ENCODE measurements around the gene TRIM41. TPM values are rescaled to one million over a fixed set of nuclear protein-coding genes. Genes with fewer than 3 reads are reported as not detected.
"Not testable (repeated sequence)": the region's sequence is repeated elsewhere in the genome, so short reads cannot be mapped to it uniquely, and the experiment has no call there.

TRIM41 gene
- 15.1 TPM for total RNA-seq

DNA sequence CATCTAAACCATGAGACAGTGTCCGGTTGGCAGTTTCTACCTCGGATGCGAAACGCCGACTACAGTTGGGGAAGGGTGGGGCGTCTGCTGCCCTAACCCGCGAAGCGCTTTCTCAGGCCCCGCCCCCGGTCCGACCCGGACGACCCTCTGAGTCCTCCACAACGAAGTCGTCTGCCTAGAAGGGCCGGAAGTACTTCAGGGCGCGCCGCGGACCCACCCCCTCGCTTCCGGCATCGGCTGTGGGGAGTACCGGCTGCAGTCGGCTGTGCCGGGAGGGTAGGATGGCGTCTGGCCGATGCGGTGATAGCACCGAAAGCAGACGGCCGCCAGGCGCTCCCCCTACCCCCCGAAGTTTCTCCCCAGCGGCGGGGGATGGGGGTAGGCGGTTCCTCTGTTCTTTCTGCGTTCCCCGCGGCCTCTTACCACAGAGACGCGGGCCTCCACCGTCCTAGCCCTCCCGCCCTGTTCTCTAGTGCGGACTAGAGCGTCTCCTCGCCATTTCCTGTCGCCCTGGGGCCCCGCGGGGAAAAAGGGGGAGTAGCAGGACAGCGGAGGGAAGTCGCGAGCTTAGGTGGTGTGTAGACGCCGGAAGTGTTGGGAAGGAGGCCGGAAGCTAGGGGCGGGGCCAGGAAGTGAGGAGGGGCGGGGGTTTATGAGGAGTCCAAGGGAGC lies at the start of gene TRIM41:
TRIM41 (plus strand) TSS at position 224 of the 671 bp plus-strand sequence. CDS start 719 bp downstream, outside the sequence.
- no peaks in the 10 kb centered on the region for H3K9me3 ChIP-seq (ENCODE audit: control insufficient read depth in 3 of 3, low read length in 3 of 3)

GRCh38 chr5:181173420-181174342 lies 49.4 kb upstream of the TRIM41 start:
- Histone ChIP-seq H3K27me3 (ENCODE audit: control insufficient read depth in 3 of 3, insufficient read depth in 3 of 3, low read length in 3 of 3) (peaks cover 54 to 70% (median 60%) of the 10 kb centered on the region in 3 donors), H3K27ac (ENCODE audit: low read depth, low read length) (peak overlapping the region; percentile 19), H3K4me3 (ENCODE audit: low read length in 3 of 3) (no peak overlapping the region), H3K9me3 (ENCODE audit: control insufficient read depth in 3 of 3, low read length in 3 of 3) (peaks cover 0 to 3% (median 0%) of the 10 kb centered on the region in 3 donors), H3K9ac (ENCODE audit: low read depth in 1 of 3, low read length in 3 of 3) (no peak overlapping the region), H3K36me3 (ENCODE audit: control insufficient read depth in 3 of 3, insufficient read depth in 3 of 3, low read length in 3 of 3) (no peaks in the 10 kb centered on the region), H3K4me1 (ENCODE audit: control insufficient read depth in 3 of 3, insufficient read depth in 3 of 3, low read length in 3 of 3) (peaks cover 3 to 9% (median 5%) of the 10 kb centered on the region in 3 donors)

More for the DNA sequence above, at the start of gene TRIM41:
- H3K4me1 ChIP-seq (ENCODE audit: control insufficient read depth in 3 of 3, insufficient read depth in 3 of 3, low read length in 3 of 3), result peaks cover 16 to 28% (median 22%) of the 10 kb centered on the region in 3 donors
- peak within 1 kb of the TSS; percentile 88 to 94 (median 91) for H3K9ac ChIP-seq (ENCODE audit: low read depth in 1 of 3, low read length in 3 of 3)
- no peaks in the 10 kb centered on the region for H3K27me3 ChIP-seq (ENCODE audit: control insufficient read depth in 3 of 3, insufficient read depth in 3 of 3, low read length in 3 of 3)
- H3K36me3 ChIP-seq (ENCODE audit: control insufficient read depth in 3 of 3, insufficient read depth in 3 of 3, low read length in 3 of 3), result peaks cover 0 to 3% (median 3%) of the 10 kb centered on the region in 3 donors
- H3K27ac ChIP-seq (ENCODE audit: low read depth, low read length), result peak within 1 kb of the TSS; percentile 92
- peak within 1 kb of the TSS; percentile 92 to 94 (median 93) for H3K4me3 ChIP-seq (ENCODE audit: low read length in 3 of 3)

GRCh38 chr5:181176254-181176952 lies 46.7 kb upstream of the TRIM41 start:
- peaks cover 28 to 43% (median 36%) of the 10 kb centered on the region in 3 donors for H3K27me3 ChIP-seq (ENCODE audit: control insufficient read depth in 3 of 3, insufficient read depth in 3 of 3, low read length in 3 of 3)
- no peak overlapping the region for H3K9ac ChIP-seq (ENCODE audit: low read depth in 1 of 3, low read length in 3 of 3)
- H3K27ac ChIP-seq (ENCODE audit: low read depth, low read length), result no peak overlapping the region
- H3K36me3 ChIP-seq (ENCODE audit: control insufficient read depth in 3 of 3, insufficient read depth in 3 of 3, low read length in 3 of 3), result no peaks in the 10 kb centered on the region
- no peak overlapping the region for H3K4me3 ChIP-seq (ENCODE audit: low read length in 3 of 3)
- H3K4me1 ChIP-seq (ENCODE audit: control insufficient read depth in 3 of 3, insufficient read depth in 3 of 3, low read length in 3 of 3), result peaks cover 0 to 8% (median 3%) of the 10 kb centered on the region in 3 donors
- H3K9me3 ChIP-seq (ENCODE audit: control insufficient read depth in 3 of 3, low read length in 3 of 3), result peaks cover 0 to 3% (median 0%) of the 10 kb centered on the region in 3 donors

DNA sequence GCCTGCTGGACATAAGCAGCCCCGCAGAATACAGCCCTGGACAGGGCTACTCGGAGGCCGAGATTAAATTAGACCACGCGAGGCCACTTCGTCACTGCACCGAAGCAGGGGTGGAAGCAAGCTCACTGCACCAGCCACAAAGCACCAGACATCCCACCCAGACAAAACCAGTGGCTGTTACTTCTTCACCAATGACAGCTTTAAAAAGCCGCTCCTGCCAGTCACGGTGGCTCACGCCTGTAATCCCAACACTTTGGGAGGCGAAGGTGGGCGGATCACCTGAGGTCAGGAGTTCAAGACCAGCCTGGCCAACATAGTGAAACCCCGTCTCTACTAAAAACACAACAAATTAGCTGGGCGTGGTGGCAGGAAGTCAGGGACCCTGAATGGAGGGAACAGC lies 45.5 kb upstream of the TRIM41 start:
- H3K9me3 ChIP-seq (ENCODE audit: control insufficient read depth in 3 of 3, low read length in 3 of 3); H3K27ac ChIP-seq (ENCODE audit: low read depth, low read length); H3K9ac ChIP-seq (ENCODE audit: low read depth in 1 of 3, low read length in 3 of 3); H3K36me3 ChIP-seq (ENCODE audit: control insufficient read depth in 3 of 3, insufficient read depth in 3 of 3, low read length in 3 of 3); H3K4me3 ChIP-seq (ENCODE audit: low read length in 3 of 3): not testable (repeated sequence)
- peaks cover 24 to 33% (median 25%) of the 10 kb centered on the region in 3 donors for H3K27me3 ChIP-seq (ENCODE audit: control insufficient read depth in 3 of 3, insufficient read depth in 3 of 3, low read length in 3 of 3)
- peaks cover 3 to 11% (median 3%) of the 10 kb centered on the region in 3 donors for H3K4me1 ChIP-seq (ENCODE audit: control insufficient read depth in 3 of 3, insufficient read depth in 3 of 3, low read length in 3 of 3)

- Histone ChIP-seq H3K4me3 (ENCODE audit: low read length in 3 of 3) (no peak overlapping the region), H3K27me3 (ENCODE audit: control insufficient read depth in 3 of 3, insufficient read depth in 3 of 3, low read length in 3 of 3) (peaks cover 0 to 6% (median 4%) of the 10 kb centered on the region in 3 donors), H3K4me1 (ENCODE audit: control insufficient read depth in 3 of 3, insufficient read depth in 3 of 3, low read length in 3 of 3) (peaks cover 0 to 6% (median 4%) of the 10 kb centered on the region in 3 donors), H3K9ac (ENCODE audit: low read depth in 1 of 3, low read length in 3 of 3) (no peak overlapping the region), H3K9me3 (ENCODE audit: control insufficient read depth in 3 of 3, low read length in 3 of 3) (no peaks in the 10 kb centered on the region), H3K36me3 (ENCODE audit: control insufficient read depth in 3 of 3, insufficient read depth in 3 of 3, low read length in 3 of 3) (no peaks in the 10 kb centered on the region), H3K27ac (ENCODE audit: low read depth, low read length) (no peak overlapping the region)
These were observed 41.2 kb upstream of the TRIM41 start for GRCh38 chr5:181181650-181182565.

- no peaks in the 10 kb centered on the region for H3K36me3 ChIP-seq (ENCODE audit: control insufficient read depth in 3 of 3, insufficient read depth in 3 of 3, low read length in 3 of 3)
- H3K27me3 ChIP-seq (ENCODE audit: control insufficient read depth in 3 of 3, insufficient read depth in 3 of 3, low read length in 3 of 3), result peaks cover 0 to 1% (median under 1%) of the 10 kb centered on the region in 3 donors
- H3K4me3 ChIP-seq (ENCODE audit: low read length in 3 of 3), result no peak overlapping the region
- peaks cover 0 to 9% (median 7%) of the 10 kb centered on the region in 3 donors for H3K4me1 ChIP-seq (ENCODE audit: control insufficient read depth in 3 of 3, insufficient read depth in 3 of 3, low read length in 3 of 3)
- H3K9me3 ChIP-seq (ENCODE audit: control insufficient read depth in 3 of 3, low read length in 3 of 3), result no peaks in the 10 kb centered on the region
- no peak overlapping the region for H3K27ac ChIP-seq (ENCODE audit: low read depth, low read length)
- H3K9ac ChIP-seq (ENCODE audit: low read depth in 1 of 3, low read length in 3 of 3), result peak overlapping the region in 1 of 3 donors; percentile 25
These were observed 40.4 kb upstream of the TRIM41 start for GRCh38 chr5:181182651-181183050.

- Histone ChIP-seq H3K4me3 (ENCODE audit: low read length in 3 of 3) (peak overlapping the region in 1 of 3 donors; percentile 6), H3K27me3 (ENCODE audit: control insufficient read depth in 3 of 3, insufficient read depth in 3 of 3, low read length in 3 of 3) (no peaks in the 10 kb centered on the region), H3K9ac (ENCODE audit: low read depth in 1 of 3, low read length in 3 of 3) (peak overlapping the region in 1 of 3 donors; percentile 76)
These were observed 38.2 kb upstream of the TRIM41 start for GRCh38 chr5:181184845-181185216.

GRCh38 chr5:181185560-181185959 lies 37.5 kb upstream of the TRIM41 start:
- Histone ChIP-seq H3K4me3 (ENCODE audit: low read length in 3 of 3) (no peak overlapping the region), H3K9me3 (ENCODE audit: control insufficient read depth in 3 of 3, low read length in 3 of 3) (no peaks in the 10 kb centered on the region), H3K36me3 (ENCODE audit: control insufficient read depth in 3 of 3, insufficient read depth in 3 of 3, low read length in 3 of 3) (no peaks in the 10 kb centered on the region), H3K9ac (ENCODE audit: low read depth in 1 of 3, low read length in 3 of 3) (no peak overlapping the region), H3K4me1 (ENCODE audit: control insufficient read depth in 3 of 3, insufficient read depth in 3 of 3, low read length in 3 of 3) (peaks cover 10 to 29% (median 26%) of the 10 kb centered on the region in 3 donors), H3K27me3 (ENCODE audit: control insufficient read depth in 3 of 3, insufficient read depth in 3 of 3, low read length in 3 of 3) (no peaks in the 10 kb centered on the region), H3K27ac (ENCODE audit: low read depth, low read length) (no peak overlapping the region)

More at GRCh38 chr5:181184845-181185216, 38.2 kb upstream of the TRIM41 start:
- Histone ChIP-seq H3K36me3 (ENCODE audit: control insufficient read depth in 3 of 3, insufficient read depth in 3 of 3, low read length in 3 of 3) (no peaks in the 10 kb centered on the region), H3K4me1 (ENCODE audit: control insufficient read depth in 3 of 3, insufficient read depth in 3 of 3, low read length in 3 of 3) (peaks cover 8 to 22% (median 19%) of the 10 kb centered on the region in 3 donors), H3K27ac (ENCODE audit: low read depth, low read length) (peak overlapping the region; percentile 21), H3K9me3 (ENCODE audit: control insufficient read depth in 3 of 3, low read length in 3 of 3) (no peaks in the 10 kb centered on the region)

GRCh38 chr5:181186022-181186421 lies 37.1 kb upstream of the TRIM41 start:
- H3K27ac ChIP-seq (ENCODE audit: low read depth, low read length), result no peak overlapping the region
- peaks cover 10 to 32% (median 29%) of the 10 kb centered on the region in 3 donors for H3K4me1 ChIP-seq (ENCODE audit: control insufficient read depth in 3 of 3, insufficient read depth in 3 of 3, low read length in 3 of 3)
- H3K27me3 ChIP-seq (ENCODE audit: control insufficient read depth in 3 of 3, insufficient read depth in 3 of 3, low read length in 3 of 3), result no peaks in the 10 kb centered on the region
- no peak overlapping the region for H3K9ac ChIP-seq (ENCODE audit: low read depth in 1 of 3, low read length in 3 of 3)
- no peaks in the 10 kb centered on the region for H3K36me3 ChIP-seq (ENCODE audit: control insufficient read depth in 3 of 3, insufficient read depth in 3 of 3, low read length in 3 of 3)
- no peak overlapping the region for H3K4me3 ChIP-seq (ENCODE audit: low read length in 3 of 3)
- no peaks in the 10 kb centered on the region for H3K9me3 ChIP-seq (ENCODE audit: control insufficient read depth in 3 of 3, low read length in 3 of 3)

Data from skeletal muscle tissue (tissue), 4 donors.